Parathyroid adenoma (tissue), 2 donors: ENCODE measurements around the gene PLA2G4C.

ENCODE experiments used
- H2AFZ ChIP-seq: fragments of 300-600 bp; sonication (generic); one replicate; pipeline ENCODE4 v1.7.0; 2017; ENCODE audit warnings: antibody characterized with exemption, mild to moderate bottlenecking
- H3K27ac ChIP-seq: fragments of 300-600 bp; sonication (generic); one replicate; pipeline ENCODE4 v1.7.0; 2017
- H3K27me3 ChIP-seq: fragments of 300-600 bp; sonication (generic); one replicate; pipeline ENCODE4 v1.7.0; 2017; ENCODE audit warnings: low read length; ENCODE audit not compliant: control insufficient read depth, insufficient read depth
- H3K36me3 ChIP-seq: fragments of 300-600 bp; sonication (generic); one replicate; pipeline ENCODE4 v1.7.0; 2017; ENCODE audit warnings: low read length; ENCODE audit not compliant: control insufficient read depth, insufficient read depth
- H3K4me1 ChIP-seq: fragments of 300-600 bp; sonication (generic); one replicate; pipeline ENCODE4 v1.7.0; 2017; ENCODE audit warnings: control low read depth
- H3K4me2 ChIP-seq: fragments of 300-600 bp; sonication (generic); one replicate; pipeline ENCODE4 v1.7.0; 2017; ENCODE audit warnings: low read length
- H3K4me3 ChIP-seq: fragments of 300-600 bp; sonication (generic); one replicate; pipeline ENCODE4 v1.7.0; 2017; ENCODE audit warnings: low read depth, low read length
- H3K79me2 ChIP-seq: fragments of 300-600 bp; sonication (generic); one replicate; pipeline ENCODE4 v1.7.0; 2017; ENCODE audit warnings: control low read depth
- H3K9ac ChIP-seq: fragments of 300-600 bp; sonication (generic); one replicate; pipeline ENCODE4 v1.7.0; 2017; ENCODE audit warnings: mild to moderate bottlenecking
- H3K9me3 ChIP-seq: fragments of 300-600 bp; sonication (generic); one replicate; pipeline ENCODE4 v1.7.0; 2017; ENCODE audit warnings: low read length; ENCODE audit not compliant: control insufficient read depth
- CTCF ChIP-seq: fragments of 300-600 bp; sonication (generic); IDR thresholded peaks from one replicate; pipeline ENCODE4 v1.7.0; 2017; ENCODE audit warnings: antibody characterized with exemption, mild to moderate bottlenecking
- donor health status: primary hyperparathyroidism.

Gene PLA2G4C

GRCh38 chr19:48020686-48021085, 89.9 kb downstream of the PLA2G4C start:
- Histone ChIP-seq H3K79me2 (no peaks in the 10 kb centered on the region), H3K27me3 (no peaks in the 10 kb centered on the region), H3K27ac (no peak overlapping the region), H3K4me2 (no peak overlapping the region), H3K9ac (no peak overlapping the region), H2AFZ (no peak overlapping the region), H3K4me1 (peaks cover 5% of the 10 kb centered on the region), H3K9me3 (no peaks in the 10 kb centered on the region), H3K4me3 (no peak overlapping the region), H3K36me3 (no peaks in the 10 kb centered on the region)
- TF ChIP-seq CTCF = no peak

- H3K4me2 ChIP-seq = no peak overlapping the region
- no peaks in the 10 kb centered on the region for H3K79me2 ChIP-seq
- no peak overlapping the region for H3K4me3 ChIP-seq
- no peaks in the 10 kb centered on the region for H3K36me3 ChIP-seq
- no peak for TF ChIP-seq CTCF
- no peaks in the 10 kb centered on the region for H3K9me3 ChIP-seq
- no peaks in the 10 kb centered on the region for H3K27me3 ChIP-seq
- H3K27ac ChIP-seq = no peak overlapping the region
- no peaks in the 10 kb centered on the region for H3K4me1 ChIP-seq
- H2AFZ ChIP-seq = no peak overlapping the region
- H3K9ac ChIP-seq = no peak overlapping the region
These were observed 99.5 kb downstream of the PLA2G4C start for GRCh38 chr19:48010932-48011758.

GRCh38 chr19:48006762-48007161, 103.9 kb downstream of the PLA2G4C start:
- Histone ChIP-seq H2AFZ (no peak overlapping the region), H3K9me3 (no peaks in the 10 kb centered on the region), H3K79me2 (no peaks in the 10 kb centered on the region), H3K27me3 (no peaks in the 10 kb centered on the region), H3K36me3 (no peaks in the 10 kb centered on the region), H3K4me1 (no peaks in the 10 kb centered on the region), H3K27ac (no peak overlapping the region), H3K4me3 (no peak overlapping the region), H3K9ac (no peak overlapping the region), H3K4me2 (no peak overlapping the region)
- TF ChIP-seq CTCF = no peak

GRCh38 chr19:48004236-48004635, 106.4 kb downstream of the PLA2G4C start:
- no peak overlapping the region for H3K4me2 ChIP-seq
- H2AFZ ChIP-seq = no peak overlapping the region

More at GRCh38 chr19:48004236-48004635, 106.4 kb downstream of the PLA2G4C start:
- TF ChIP-seq CTCF = no peak
- Histone ChIP-seq H3K79me2 (no peaks in the 10 kb centered on the region), H3K27ac (no peak overlapping the region), H3K9ac (no peak overlapping the region), H3K4me1 (no peaks in the 10 kb centered on the region), H3K27me3 (no peaks in the 10 kb centered on the region), H3K4me3 (no peak overlapping the region), H3K9me3 (no peaks in the 10 kb centered on the region), H3K36me3 (no peaks in the 10 kb centered on the region)
